Epithelial cell of proximal tubule (primary cell): ENCODE results near the gene TTC9. TPM values are rescaled to one million over a fixed set of nuclear protein-coding genes. Genes with fewer than 3 reads are reported as not detected.

Experiments used
- DNase-seq: peaks from one replicate; pipeline ENCODE4 v3.0.0-alpha.2; 2011; ENCODE audit warnings: low read depth
- H3K4me3 ChIP-seq: 2 replicates; pipeline ENCODE4 v1.5.1; 2011; ENCODE audit warnings: low read depth, mild to moderate bottlenecking, low read length
- total RNA-seq: library from RNA; depleted of rRNA; stranded (reverse); fragments of >200 nt; gene quantifications from 2 replicates; pipeline ENCODE4 v1.2.3, GENCODE V29; 2015
- TF ChIP-seq, protein P1 (sequence below): conservative IDR thresholded peaks from 2 replicates; pipeline ENCODE4 v1.5.1; 2012; ENCODE audit warnings: low read depth, mild to moderate bottlenecking, low read length

Gene TTC9
- total RNA-seq, 1 donor from 2014 or later, result 24.8 TPM

DNA sequence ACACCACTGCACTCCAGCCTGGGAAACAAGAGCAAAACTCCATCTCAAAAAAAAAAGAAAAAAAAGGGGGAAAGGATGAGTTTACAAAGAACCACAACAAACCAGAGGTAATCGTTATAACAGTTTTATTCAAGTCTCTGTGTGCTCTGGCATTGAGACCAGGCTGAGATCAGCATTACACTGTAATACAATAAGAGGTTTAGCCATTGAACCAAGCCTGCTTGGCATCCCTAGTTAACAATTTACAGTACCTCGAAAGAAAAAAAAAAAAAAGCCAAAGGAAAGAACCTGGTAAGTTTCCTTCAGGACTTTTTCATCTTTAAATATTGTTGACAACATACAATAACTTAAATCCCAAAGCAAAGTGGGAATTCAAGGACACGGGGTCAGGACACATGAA, 80.7 kb downstream of the TTC9 start:
- peak; percentile 40 for DNase-seq
- H3K4me3 ChIP-seq, result no peak overlapping the region
- TF ChIP-seq, protein P1, sequence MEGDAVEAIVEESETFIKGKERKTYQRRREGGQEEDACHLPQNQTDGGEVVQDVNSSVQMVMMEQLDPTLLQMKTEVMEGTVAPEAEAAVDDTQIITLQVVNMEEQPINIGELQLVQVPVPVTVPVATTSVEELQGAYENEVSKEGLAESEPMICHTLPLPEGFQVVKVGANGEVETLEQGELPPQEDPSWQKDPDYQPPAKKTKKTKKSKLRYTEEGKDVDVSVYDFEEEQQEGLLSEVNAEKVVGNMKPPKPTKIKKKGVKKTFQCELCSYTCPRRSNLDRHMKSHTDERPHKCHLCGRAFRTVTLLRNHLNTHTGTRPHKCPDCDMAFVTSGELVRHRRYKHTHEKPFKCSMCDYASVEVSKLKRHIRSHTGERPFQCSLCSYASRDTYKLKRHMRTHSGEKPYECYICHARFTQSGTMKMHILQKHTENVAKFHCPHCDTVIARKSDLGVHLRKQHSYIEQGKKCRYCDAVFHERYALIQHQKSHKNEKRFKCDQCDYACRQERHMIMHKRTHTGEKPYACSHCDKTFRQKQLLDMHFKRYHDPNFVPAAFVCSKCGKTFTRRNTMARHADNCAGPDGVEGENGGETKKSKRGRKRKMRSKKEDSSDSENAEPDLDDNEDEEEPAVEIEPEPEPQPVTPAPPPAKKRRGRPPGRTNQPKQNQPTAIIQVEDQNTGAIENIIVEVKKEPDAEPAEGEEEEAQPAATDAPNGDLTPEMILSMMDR, result no peak

- TF ChIP-seq, protein P1, result no peak
- H3K4me3 ChIP-seq, result no peak overlapping the region
- no peak for DNase-seq
Observed at GRCh38 chr14:70723276-70723675, 81.6 kb downstream of the TTC9 start.

GRCh38 chr14:70724110-70724509, 82.4 kb downstream of the TTC9 start:
- TF ChIP-seq, protein P1, result no peak
- no peak for DNase-seq
- H3K4me3 ChIP-seq, result no peak overlapping the region

DNA sequence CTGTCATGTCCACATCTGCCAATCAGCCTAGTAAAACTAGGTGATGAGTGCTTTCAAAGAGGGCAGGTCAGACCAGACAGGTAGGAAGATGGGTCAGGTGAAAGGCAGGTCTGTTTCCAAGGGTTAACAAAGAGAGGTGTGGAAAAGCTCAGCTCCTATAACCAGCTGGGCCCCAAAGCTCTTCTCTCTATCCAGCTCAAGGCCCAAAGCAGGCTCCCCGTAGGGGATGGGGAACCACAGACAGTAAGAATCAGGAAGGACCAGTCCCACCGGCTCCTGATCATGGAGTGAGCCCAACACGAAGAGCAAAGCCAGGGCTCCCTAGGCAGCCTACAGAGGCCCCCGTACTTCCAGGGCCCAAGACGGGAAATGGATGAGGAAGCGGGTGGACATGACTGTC, 83.2 kb downstream of the TTC9 start:
- DNase-seq, result no peak
- no peak overlapping the region for H3K4me3 ChIP-seq
- TF ChIP-seq, protein P1, result no peak

Other genes with a start within 250 kb of the TTC9 start
- gene SYNJ2BP, start 224.8 kb upstream of the TTC9 start, total RNA-seq, result 10.7 and 13.1 TPM in 2 replicates
- gene ADAM21, start 189.7 kb upstream of the TTC9 start, total RNA-seq, result 0.22 TPM in 1 of 2 replicates, not detected in the other
- not detected in 2 replicates for gene ADAM20, start 106.9 kb upstream of the TTC9 start, total RNA-seq
- 29.0 and 29.2 TPM in 2 replicates for gene MED6, start 41.3 kb upstream of the TTC9 start, total RNA-seq
- gene MAP3K9, start 167.6 kb downstream of the TTC9 start, total RNA-seq, result 13.7 and 16.7 TPM in 2 replicates